HAP-1 (cell line): Measurements from ENCODE around the gene TMPRSS7.

ENCODE experiments used
- DNase-seq, 2 experiments: peaks; one replicate each; pipeline ENCODE4 v3.0.0-alpha.2; 2016 to 2020; ENCODE audit warnings: low spot score in 2 of 2
- H3K27me3 ChIP-seq: fragments of 250-450 bp; sonication (Bioruptor Pico); 2 replicates; pipeline ENCODE4 v1.5.1; 2020; ENCODE audit warnings: low read depth, mild to moderate bottlenecking, moderate library complexity
- H3K36me3 ChIP-seq: fragments of 250-450 bp; sonication (Bioruptor Pico); replicated peaks from 2 replicates; pipeline ENCODE4 v1.5.1; 2020; ENCODE audit warnings: mild to moderate bottlenecking
- H3K4me1 ChIP-seq: fragments of 250-450 bp; sonication (Bioruptor Pico); 2 replicates; pipeline ENCODE4 v1.5.1; 2020; ENCODE audit warnings: mild to moderate bottlenecking
- H3K4me3 ChIP-seq: fragments of 250-450 bp; sonication (Bioruptor Pico); 2 replicates; pipeline ENCODE4 v1.5.1; 2020; ENCODE audit warnings: mild to moderate bottlenecking, moderate library complexity
- H3K9me3 ChIP-seq: fragments of 250-450 bp; sonication (Bioruptor Pico); 2 replicates; pipeline ENCODE4 v1.5.1; 2020; ENCODE audit warnings: mild to moderate bottlenecking, moderate library complexity
- in situ Hi-C: fragments of 300-500 bp; cut with MboI; formaldehyde crosslinking; loops from 3 replicates; pipeline ENCODE4 v1.14.3; 2020; ENCODE audit warnings: low sequenced_read_pairs, inconsistent platforms, mixed read lengths

TMPRSS7 gene

GRCh38 chr3:112087746-112088145, 53.2 kb downstream of the TMPRSS7 start:
- Histone ChIP-seq H3K4me3 (no peak overlapping the region; the same call in 1 of the 2 replicates), H3K9me3 (no peaks in the 10 kb centered on the region), H3K4me1 (peaks cover 24% of the 10 kb centered on the region), H3K36me3 (no peaks in the 10 kb centered on the region), H3K27me3 (no peaks in the 10 kb centered on the region)
- DNase-seq, result no peak
- in situ Hi-C loops, result no loop called here

- Histone ChIP-seq H3K36me3 (no peaks in the 10 kb centered on the region), H3K4me3 (no peak overlapping the region), H3K4me1 (peaks cover 24% of the 10 kb centered on the region), H3K27me3 (no peaks in the 10 kb centered on the region), H3K9me3 (no peaks in the 10 kb centered on the region)
- no peak for DNase-seq
- in situ Hi-C loops, result no loop called here
These were observed 54.4 kb downstream of the TMPRSS7 start for GRCh38 chr3:112088944-112089343.

GRCh38 chr3:112089956-112090886, 55.7 kb downstream of the TMPRSS7 start:
- H3K27me3 ChIP-seq, result no peaks in the 10 kb centered on the region
- peaks cover 24% of the 10 kb centered on the region for H3K4me1 ChIP-seq

GRCh38 chr3:112090887-112091586, 56.5 kb downstream of the TMPRSS7 start:
- Histone ChIP-seq H3K36me3 (no peaks in the 10 kb centered on the region), H3K4me1 (peaks cover 22% of the 10 kb centered on the region), H3K27me3 (no peaks in the 10 kb centered on the region), H3K9me3 (no peaks in the 10 kb centered on the region), H3K4me3 (no peak overlapping the region)
- in situ Hi-C loops, result no loop called here
- DNase-seq, result no peak

More at GRCh38 chr3:112089956-112090886, 55.7 kb downstream of the TMPRSS7 start:
- no peaks in the 10 kb centered on the region for H3K9me3 ChIP-seq
- H3K4me3 ChIP-seq, result no peak overlapping the region
- peak in 1 of 2 experiments; percentile 40 for DNase-seq
- in situ Hi-C loops, result no loop called here
- H3K36me3 ChIP-seq, result no peaks in the 10 kb centered on the region

- in situ Hi-C loops, result no loop called here
- peaks cover 9% of the 10 kb centered on the region for H3K4me1 ChIP-seq
- H3K9me3 ChIP-seq, result no peaks in the 10 kb centered on the region
- no peak for DNase-seq
- no peaks in the 10 kb centered on the region for H3K27me3 ChIP-seq
- no peaks in the 10 kb centered on the region for H3K36me3 ChIP-seq
- no peak overlapping the region for H3K4me3 ChIP-seq
These were observed 58.1 kb downstream of the TMPRSS7 start for GRCh38 chr3:112092496-112093179.

- Histone ChIP-seq H3K36me3 (no peaks in the 10 kb centered on the region), H3K27me3 (no peaks in the 10 kb centered on the region), H3K4me1 (peaks cover 7% of the 10 kb centered on the region), H3K4me3 (no peak overlapping the region), H3K9me3 (no peaks in the 10 kb centered on the region)
- in situ Hi-C loops, result no loop called here
- no peak for DNase-seq
These were observed 58.6 kb downstream of the TMPRSS7 start for GRCh38 chr3:112093180-112093522.

GRCh38 chr3:112095731-112096130, 61.2 kb downstream of the TMPRSS7 start:
- H3K4me1 ChIP-seq, result peaks cover 2% of the 10 kb centered on the region; the same call in 1 of the 2 replicates
- DNase-seq, result no peak
- H3K4me3 ChIP-seq, result no peak overlapping the region
- no peaks in the 10 kb centered on the region for H3K9me3 ChIP-seq
- no peaks in the 10 kb centered on the region for H3K36me3 ChIP-seq
- in situ Hi-C loops, result no loop called here
- H3K27me3 ChIP-seq, result no peaks in the 10 kb centered on the region

GRCh38 chr3:112096176-112096575, 61.6 kb downstream of the TMPRSS7 start:
- H3K27me3 ChIP-seq, result no peaks in the 10 kb centered on the region
- H3K4me1 ChIP-seq, result no peaks in the 10 kb centered on the region
- in situ Hi-C loops, result no loop called here
- no peak overlapping the region for H3K4me3 ChIP-seq
- no peaks in the 10 kb centered on the region for H3K9me3 ChIP-seq
- DNase-seq, result no peak
- H3K36me3 ChIP-seq, result no peaks in the 10 kb centered on the region

- H3K4me1 ChIP-seq, result no peaks in the 10 kb centered on the region
- no peak for DNase-seq
- no peak overlapping the region for H3K4me3 ChIP-seq
- in situ Hi-C loops, result no loop called here
- H3K36me3 ChIP-seq, result no peaks in the 10 kb centered on the region
- H3K27me3 ChIP-seq, result no peaks in the 10 kb centered on the region
- H3K9me3 ChIP-seq, result no peaks in the 10 kb centered on the region
These were observed 62.8 kb downstream of the TMPRSS7 start for GRCh38 chr3:112097378-112097777.

- H3K36me3 ChIP-seq, result no peaks in the 10 kb centered on the region; the same call in 1 of the 2 replicates
- in situ Hi-C loops, result loop anchor here (25.0 kb wide), 1 partner anchor 185 kb away; the partner anchor contains the start of gene SLC9C1
- H3K4me3 ChIP-seq, result no peak overlapping the region
- no peaks in the 10 kb centered on the region for H3K4me1 ChIP-seq
- no peaks in the 10 kb centered on the region for H3K27me3 ChIP-seq
- no peak for DNase-seq
- no peaks in the 10 kb centered on the region for H3K9me3 ChIP-seq
These were observed 67.4 kb downstream of the TMPRSS7 start for GRCh38 chr3:112101916-112102315.

- Histone ChIP-seq H3K9me3 (no peaks in the 10 kb centered on the region), H3K36me3 (no peaks in the 10 kb centered on the region; the same call in 1 of the 2 replicates), H3K4me3 (no peak overlapping the region), H3K27me3 (no peaks in the 10 kb centered on the region), H3K4me1 (no peaks in the 10 kb centered on the region)
- in situ Hi-C loops, result loop anchor here (25.0 kb wide), 1 partner anchor 183 kb away; the partner anchor contains the start of gene SLC9C1
- DNase-seq, result no peak
These were observed 70.2 kb downstream of the TMPRSS7 start for GRCh38 chr3:112104774-112105173.

- no peak for DNase-seq
- in situ Hi-C loops, result loop anchor here (25.0 kb wide), 1 partner anchor 178 kb away; the partner anchor contains the start of gene SLC9C1
- H3K36me3 ChIP-seq, result no peaks in the 10 kb centered on the region
- H3K4me1 ChIP-seq, result no peaks in the 10 kb centered on the region
- no peaks in the 10 kb centered on the region; the same call in 1 of the 2 replicates for H3K9me3 ChIP-seq
- no peaks in the 10 kb centered on the region for H3K27me3 ChIP-seq
- H3K4me3 ChIP-seq, result no peak overlapping the region
These were observed 74.8 kb downstream of the TMPRSS7 start for GRCh38 chr3:112109322-112109721.

GRCh38 chr3:112111785-112112402, 77.4 kb downstream of the TMPRSS7 start:
- Histone ChIP-seq H3K36me3 (no peaks in the 10 kb centered on the region; the same call in 1 of the 2 replicates), H3K27me3 (no peaks in the 10 kb centered on the region)
- in situ Hi-C loops, result loop anchor here (10.0 to 25.0 kb wide), 2 partner anchors 175 to 413 kb away; partner anchors contain the start of gene SLC9C1

More at GRCh38 chr3:112111785-112112402, 77.4 kb downstream of the TMPRSS7 start:
- DNase-seq, result peak; percentile 76 to 77
- Histone ChIP-seq H3K4me1 (no peaks in the 10 kb centered on the region), H3K9me3 (no peaks in the 10 kb centered on the region; the same call in 1 of the 2 replicates), H3K4me3 (no peak overlapping the region)
